K562 (cell line): ENCODE data around the gene PPP1R14B. TPM values are rescaled to one million over a fixed set of nuclear protein-coding genes. Genes with fewer than 3 reads are reported as not detected.

ENCODE experiments used
- ATAC-seq: fragments of 200-7000 bp; cut with Tn5 transposase; 3 replicates; pipeline ENCODE4 v1.9.1; 2020; ENCODE audit warnings: moderate library complexity
- BruUV-seq: library from RNA; stranded (reverse); fragments of 400-500 nt; replicated peaks from 2 replicates; lab custom pipeline; 2021; lab: Mats Ljungman, UMichigan
- CTCF ChIA-PET: fragments of 300-600 bp; formaldehyde crosslinking; extraction: SDS; loops from one replicate; lab custom pipeline; 2021; ENCODE audit warnings: low intra/inter-chr PET ratio; lab: Yijun Ruan, JAX
- POLR2A ChIA-PET: fragments of 300-600, 350-650 bp; sonication (Branson Sonifier 250); formaldehyde crosslinking; extraction: SDS; loops from one replicate; lab custom pipeline; 2021; ENCODE audit warnings: antibody characterized with exemption, inconsistent platforms; lab: Yijun Ruan, JAX
- DNase-seq, 4 experiments: peaks; one replicate each; pipeline versions ENCODE4 v3.0.0 to v3.0.0-alpha.2; 2011 to 2018; ENCODE audit warnings: low spot score in 3 of 4, mixed read lengths in 3 of 4; ENCODE audit errors: extremely low read depth in 1 of 4
- FAIRE-seq: peaks from 2 replicates; lab custom pipeline; 2011; peaks lifted over from hg19 to GRCh38; lab: Jason Lieb, UNC
- H2AFZ ChIP-seq: 2 replicates; pipeline ENCODE4 v1.6.0; 2011; ENCODE audit warnings: low read depth, low read length, control low read depth, inconsistent platforms
- H3K27ac ChIP-seq: fragments of 200-600 bp; 3 replicates; pipeline ENCODE4 v1.8.0; 2011; ENCODE audit warnings: low read depth, mild to moderate bottlenecking, control low read depth, inconsistent platforms, low read length, moderate library complexity, mixed read lengths; ENCODE audit errors: extremely low read depth
- H3K27me3 ChIP-seq, 2 experiments: fragments of 300-600 bp in 1 of 2; 2 replicates in 1 of 2; 3 replicates in 1 of 2; pipeline versions ENCODE4 v1.6.0 to v1.8.0; 2011; ENCODE audit warnings: inconsistent platforms in 2 of 2, low read length in 2 of 2, mild to moderate bottlenecking in 1 of 2, mixed read lengths in 1 of 2, moderate library complexity in 1 of 2; ENCODE audit not compliant: control insufficient read depth in 2 of 2, insufficient read depth in 2 of 2
- H3K36me3 ChIP-seq: fragments of 300-600 bp; 3 replicates; pipeline ENCODE4 v1.8.0; 2011; ENCODE audit warnings: mild to moderate bottlenecking, low read length, inconsistent platforms; ENCODE audit not compliant: control insufficient read depth, insufficient read depth
- H3K4me1 ChIP-seq, 2 experiments: fragments of 200-600 bp in 1 of 2; replicated peaks in 1 of 2; 2 replicates in 1 of 2; 3 replicates in 1 of 2; pipeline versions ENCODE4 v1.5.1 to v1.8.0; 2011; ENCODE audit warnings: inconsistent platforms in 2 of 2, low read length in 2 of 2, mild to moderate bottlenecking in 1 of 2, mixed read lengths in 1 of 2, moderate library complexity in 1 of 2; ENCODE audit not compliant: control insufficient read depth in 2 of 2, insufficient read depth in 2 of 2
- H3K4me2 ChIP-seq: 2 replicates; pipeline ENCODE4 v1.6.1; 2011; ENCODE audit warnings: low read length, control low read depth, inconsistent platforms, mixed read lengths; ENCODE audit not compliant: insufficient read depth
- H3K4me3 ChIP-seq: fragments of 200-600 bp; sonication (generic), shearing (Covaris generic); 2 replicates; pipeline ENCODE4 v1.5.1; 2016; ENCODE audit warnings: control low read depth, inconsistent platforms
- H3K79me2 ChIP-seq: fragments of 200-600 bp; 3 replicates; pipeline ENCODE4 v1.8.0; 2011; ENCODE audit warnings: low read length, inconsistent platforms; ENCODE audit not compliant: control insufficient read depth, insufficient read depth
- H3K9ac ChIP-seq, 2 experiments: 2 replicates each; pipeline versions ENCODE4 v1.6.0 to v1.6.1; 2011; ENCODE audit warnings: low read depth in 2 of 2, low read length in 2 of 2, control low read depth in 1 of 2, inconsistent platforms in 1 of 2, mild to moderate bottlenecking in 1 of 2, mixed read lengths in 1 of 2; ENCODE audit not compliant: insufficient read depth in 1 of 2
- H3K9me1 ChIP-seq: one replicate; pipeline ENCODE4 v1.6.0; 2011; ENCODE audit warnings: inconsistent platforms, mild to moderate bottlenecking, low read length, moderate library complexity; ENCODE audit not compliant: control insufficient read depth, insufficient read depth
- H3K9me3 ChIP-seq: replicated peaks from 2 replicates; pipeline ENCODE4 v1.5.1; 2011; ENCODE audit warnings: low read depth, low read length, inconsistent platforms; ENCODE audit not compliant: control insufficient read depth, insufficient read depth
- H4K20me1 ChIP-seq: replicated peaks from 2 replicates; pipeline ENCODE4 v1.6.1; 2011; ENCODE audit warnings: low read length, inconsistent platforms, mixed read lengths; ENCODE audit not compliant: control insufficient read depth, insufficient read depth
- RBFOX2 ChIP-seq: fragments of 200-400 bp; formaldehyde crosslinking; IDR thresholded peaks from 2 replicates; pipeline ENCODE4 v1.6.1; 2017; ENCODE audit warnings: low read depth, mild to moderate bottlenecking, low read length, moderate library complexity
- REST ChIP-seq, 2 experiments: fragments of 450-650 bp; formaldehyde crosslinking in 1 of 2; IDR thresholded peaks; 2 replicates each; pipeline versions ENCODE4 v1.4.0 to v1.6.1; 2014 to 2020; ENCODE audit warnings: mild to moderate bottlenecking in 2 of 2, borderline replicate concordance in 1 of 2, low read depth in 1 of 2
- WGBS: fragments of 100-300 bp; shearing (Covaris generic); methylation state at CpG from one replicate; pipeline ENCODE4 v1.1.6; 2016; ENCODE audit warnings: low coverage, mixed read lengths; ENCODE audit not compliant: insufficient coverage; ENCODE audit errors: missing lambda C conversion rate; 5-methylcytosine and 5-hydroxymethylcytosine counted together
- in situ Hi-C: fragments of 300-500 bp; cut with MboI; formaldehyde crosslinking; loops from 4 replicates; pipeline ENCODE4 v1.15.0; 2018; ENCODE audit warnings: inconsistent platforms, mixed read lengths
- intact Hi-C: fragments of 100-400 bp; cut with micrococcal nuclease; formaldehyde crosslinking; loops from 2 replicates; pipeline ENCODE4 v1.14.2; 2022
- polyA plus RNA-seq, 8 experiments: library from polyadenylated mRNA; depleted of rRNA in 4 of 8; stranded (reverse) in 5 of 8; unstranded in 3 of 8; fragments of >200 nt; fragmentation: Nextera tagmentation in 2 of 8; fragmentation: Illumina TruSeq in 1 of 8; extraction: Ambion mirVana in 2 of 8; extraction: Trizol in 1 of 8; gene quantifications; 2 replicates each; pipeline versions ENCODE4 v1.2.1 to v1.2.3, GENCODE V29; 2011 to 2014; ENCODE audit warnings: inconsistent platforms in 1 of 8, missing spikeins in 1 of 8
- total RNA-seq, 7 experiments: library from RNA; depleted of rRNA in 6 of 7; stranded (reverse); fragments of >200 nt in 6 of 7; fragmentation: Illumina TruSeq in 2 of 7; extraction: Trizol in 2 of 7; gene quantifications; 2 replicates each; pipeline versions ENCODE4 v1.2.1 to v1.2.3, GENCODE V29; 2011 to 2021; ENCODE audit warnings: low replicate concordance in 1 of 7

Gene PPP1R14B
- total and polyA plus RNA-seq, 9 of the 15 experiments (the other 6 are each of a cell fraction or from before 2014, with no cell fraction given), result 7.7 to 566 (median 212) TPM

- peaks cover 30 to 50% of the 10 kb centered on the region in 2 experiments for H3K4me1 ChIP-seq
- CTCF ChIA-PET, result interaction anchor here (0.7 to 1.8 kb wide), 4 partner anchors 66 to 163 kb away, joined by 4 to 11 read pairs (median 8); no protein-coding TSS in a partner anchor
- H4K20me1 ChIP-seq, result no peaks in the 10 kb centered on the region; the same call in 1 of the 2 replicates
- H3K9ac ChIP-seq, result peak overlapping the region in 1 of 2 experiments; percentile 74; a peak in 2 of 4 replicates
- ATAC-seq (no peak), DNase-seq (no peak), FAIRE-seq (no peak)
- BruUV-seq, result no TSS peak
- peak overlapping the region; percentile 20; the same call in 2 of the 3 replicates for H3K27ac ChIP-seq
- no peak overlapping the region for H2AFZ ChIP-seq
- peaks cover 30% of the 10 kb centered on the region for H3K79me2 ChIP-seq
- TF ChIP-seq RBFOX2 (peak; percentile 29; the same call in 1 of the 2 replicates), REST (IDR thresholded peaks at IDR 0.05; ENCODE audit: borderline replicate concordance) (no peak), REST (CRISPR knock-in tag; IDR thresholded peaks at IDR 0.05; ENCODE audit: low read depth) (no peak)
- 91% methylated on average over 27 of the region's 27 CpGs for WGBS
- POLR2A ChIA-PET, result interaction anchor here (0.7 to 8.2 kb wide), 2 partner anchors 99 to 119 kb away, joined by 3 to 68 read pairs; partner anchors contain the start of genes CATSPERZ and ESRRA
- no peaks in the 10 kb centered on the region for H3K27me3 ChIP-seq
- H3K9me1 ChIP-seq, result peaks cover 4% of the 10 kb centered on the region
- in situ Hi-C loops (no loop called here), intact Hi-C loops (loop anchor here (1.0 kb wide), 2 partner anchors 67 to 101 kb away; no protein-coding TSS in a partner anchor)
- H3K4me3 ChIP-seq, result no peak overlapping the region
- H3K36me3 ChIP-seq, result peaks cover 86% of the 10 kb centered on the region
- H3K9me3 ChIP-seq, result no peaks in the 10 kb centered on the region
- no peak overlapping the region for H3K4me2 ChIP-seq
Observed at GRCh38 chr11:64203421-64204079, 43.2 kb downstream of the PPP1R14B start.
